22Rv1 (cell line): Measurements from ENCODE around the gene ECT2L.

Experiments used
- CTCF ChIP-seq: fragments of 450-650 bp; IDR thresholded peaks from 2 replicates; pipeline ENCODE4 v1.5.1; 2017; ENCODE audit warnings: mild to moderate bottlenecking
- ZFX ChIP-seq: fragments of 450-650 bp; IDR thresholded peaks from 2 replicates; pipeline ENCODE4 v1.6.1; 2017; ENCODE audit warnings: antibody characterized with exemption, borderline replicate concordance

GRCh38 chr6:138873191-138873590, 77.3 kb downstream of the ECT2L start:
- TF ChIP-seq CTCF: no peak
- no peak for TF ChIP-seq ZFX
